Measurements from ENCODE around the gene TASP1. TPM values are rescaled to one million over a fixed set of nuclear protein-coding genes. Genes with fewer than 3 reads are reported as not detected.

Gene TASP1
- polyA plus RNA-seq, 1 donor from 2014 or later, result 20.2 TPM

DNA sequence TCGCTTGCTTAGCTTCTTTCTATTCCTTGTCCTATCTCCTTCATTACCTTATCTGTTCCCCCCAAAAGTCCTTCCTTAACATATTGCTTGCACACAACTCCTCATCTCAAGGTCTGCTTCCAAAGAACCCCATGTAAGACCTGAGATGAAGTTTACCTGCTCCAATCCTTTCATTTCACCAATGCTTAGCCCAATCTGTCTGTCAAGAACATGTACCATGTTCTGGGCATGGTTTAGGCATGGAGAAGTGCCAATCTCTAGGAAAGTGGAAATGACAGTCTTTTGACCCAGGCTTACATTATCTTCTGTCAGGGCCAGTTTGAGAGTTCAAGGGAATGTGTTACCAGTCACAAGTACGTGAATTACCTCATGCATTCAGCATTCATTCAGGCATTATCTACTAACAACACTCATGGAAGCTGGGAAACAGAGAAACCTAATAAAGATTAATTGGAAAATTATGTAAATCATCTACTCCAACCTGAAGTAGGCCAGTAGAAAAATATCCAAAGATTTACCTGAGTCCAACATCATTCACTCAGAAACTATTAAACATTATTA, 15.8 kb upstream of the TASP1 start:
- Histone ChIP-seq H3K9me3 (ENCODE audit: low read length) (no peaks in the 10 kb centered on the region), H3K27ac (ENCODE audit: low read length) (no peak overlapping the region), H3K79me2 (replicated peaks; ENCODE audit: insufficient read depth, low read length) (no peaks in the 10 kb centered on the region), H2AFZ (ENCODE audit: low read depth, low read length) (no peak overlapping the region), H3K9me2 (ENCODE audit: insufficient read depth, low read length) (no peaks in the 10 kb centered on the region), H3K9ac (ENCODE audit: low read length) (no peak overlapping the region), H4K20me1 (ENCODE audit: insufficient read depth) (no peaks in the 10 kb centered on the region), H3K4me2 (ENCODE audit: low read length) (no peak overlapping the region), H3K36me3 (ENCODE audit: insufficient read depth, low read length) (no peaks in the 10 kb centered on the region), H3F3A (ENCODE audit: insufficient read depth, low read length, poor library complexity, severe bottlenecking) (no peaks in the 10 kb centered on the region), H3K27me3 (ENCODE audit: insufficient read depth, low read depth, low read length) (no peaks in the 10 kb centered on the region), H3K4me3 (ENCODE audit: low read length) (no peak overlapping the region)
- TF ChIP-seq, protein P1, sequence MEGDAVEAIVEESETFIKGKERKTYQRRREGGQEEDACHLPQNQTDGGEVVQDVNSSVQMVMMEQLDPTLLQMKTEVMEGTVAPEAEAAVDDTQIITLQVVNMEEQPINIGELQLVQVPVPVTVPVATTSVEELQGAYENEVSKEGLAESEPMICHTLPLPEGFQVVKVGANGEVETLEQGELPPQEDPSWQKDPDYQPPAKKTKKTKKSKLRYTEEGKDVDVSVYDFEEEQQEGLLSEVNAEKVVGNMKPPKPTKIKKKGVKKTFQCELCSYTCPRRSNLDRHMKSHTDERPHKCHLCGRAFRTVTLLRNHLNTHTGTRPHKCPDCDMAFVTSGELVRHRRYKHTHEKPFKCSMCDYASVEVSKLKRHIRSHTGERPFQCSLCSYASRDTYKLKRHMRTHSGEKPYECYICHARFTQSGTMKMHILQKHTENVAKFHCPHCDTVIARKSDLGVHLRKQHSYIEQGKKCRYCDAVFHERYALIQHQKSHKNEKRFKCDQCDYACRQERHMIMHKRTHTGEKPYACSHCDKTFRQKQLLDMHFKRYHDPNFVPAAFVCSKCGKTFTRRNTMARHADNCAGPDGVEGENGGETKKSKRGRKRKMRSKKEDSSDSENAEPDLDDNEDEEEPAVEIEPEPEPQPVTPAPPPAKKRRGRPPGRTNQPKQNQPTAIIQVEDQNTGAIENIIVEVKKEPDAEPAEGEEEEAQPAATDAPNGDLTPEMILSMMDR (IDR thresholded peaks at IDR 0.05; ENCODE audit: poor library complexity, severe bottlenecking), result no peak
- TF ChIP-seq TAF1 (IDR thresholded peaks at IDR 0.05; ENCODE audit: low read depth) (no peak), RAD21 (conservative IDR thresholded peaks at IDR 0.05) (no peak), EZH2 (IDR thresholded peaks at IDR 0.05; ENCODE audit: borderline replicate concordance, insufficient read depth, low read length, poor library complexity, severe bottlenecking) (no peak), EP300 (conservative IDR thresholded peaks at IDR 0.05; ENCODE audit: poor library complexity, severe bottlenecking) (no peak), SMC3 (conservative IDR thresholded peaks at IDR 0.05; ENCODE audit: poor library complexity) (no peak), MXI1 (conservative IDR thresholded peaks at IDR 0.05; ENCODE audit: poor library complexity, severe bottlenecking) (no peak), POLR2AphosphoS5 (IDR thresholded peaks at IDR 0.05) (no peak)
- TF ChIP-seq, protein P2, sequence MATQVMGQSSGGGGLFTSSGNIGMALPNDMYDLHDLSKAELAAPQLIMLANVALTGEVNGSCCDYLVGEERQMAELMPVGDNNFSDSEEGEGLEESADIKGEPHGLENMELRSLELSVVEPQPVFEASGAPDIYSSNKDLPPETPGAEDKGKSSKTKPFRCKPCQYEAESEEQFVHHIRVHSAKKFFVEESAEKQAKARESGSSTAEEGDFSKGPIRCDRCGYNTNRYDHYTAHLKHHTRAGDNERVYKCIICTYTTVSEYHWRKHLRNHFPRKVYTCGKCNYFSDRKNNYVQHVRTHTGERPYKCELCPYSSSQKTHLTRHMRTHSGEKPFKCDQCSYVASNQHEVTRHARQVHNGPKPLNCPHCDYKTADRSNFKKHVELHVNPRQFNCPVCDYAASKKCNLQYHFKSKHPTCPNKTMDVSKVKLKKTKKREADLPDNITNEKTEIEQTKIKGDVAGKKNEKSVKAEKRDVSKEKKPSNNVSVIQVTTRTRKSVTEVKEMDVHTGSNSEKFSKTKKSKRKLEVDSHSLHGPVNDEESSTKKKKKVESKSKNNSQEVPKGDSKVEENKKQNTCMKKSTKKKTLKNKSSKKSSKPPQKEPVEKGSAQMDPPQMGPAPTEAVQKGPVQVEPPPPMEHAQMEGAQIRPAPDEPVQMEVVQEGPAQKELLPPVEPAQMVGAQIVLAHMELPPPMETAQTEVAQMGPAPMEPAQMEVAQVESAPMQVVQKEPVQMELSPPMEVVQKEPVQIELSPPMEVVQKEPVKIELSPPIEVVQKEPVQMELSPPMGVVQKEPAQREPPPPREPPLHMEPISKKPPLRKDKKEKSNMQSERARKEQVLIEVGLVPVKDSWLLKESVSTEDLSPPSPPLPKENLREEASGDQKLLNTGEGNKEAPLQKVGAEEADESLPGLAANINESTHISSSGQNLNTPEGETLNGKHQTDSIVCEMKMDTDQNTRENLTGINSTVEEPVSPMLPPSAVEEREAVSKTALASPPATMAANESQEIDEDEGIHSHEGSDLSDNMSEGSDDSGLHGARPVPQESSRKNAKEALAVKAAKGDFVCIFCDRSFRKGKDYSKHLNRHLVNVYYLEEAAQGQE (IDR thresholded peaks at IDR 0.05; ENCODE audit: borderline replicate concordance), result no peak

DNA sequence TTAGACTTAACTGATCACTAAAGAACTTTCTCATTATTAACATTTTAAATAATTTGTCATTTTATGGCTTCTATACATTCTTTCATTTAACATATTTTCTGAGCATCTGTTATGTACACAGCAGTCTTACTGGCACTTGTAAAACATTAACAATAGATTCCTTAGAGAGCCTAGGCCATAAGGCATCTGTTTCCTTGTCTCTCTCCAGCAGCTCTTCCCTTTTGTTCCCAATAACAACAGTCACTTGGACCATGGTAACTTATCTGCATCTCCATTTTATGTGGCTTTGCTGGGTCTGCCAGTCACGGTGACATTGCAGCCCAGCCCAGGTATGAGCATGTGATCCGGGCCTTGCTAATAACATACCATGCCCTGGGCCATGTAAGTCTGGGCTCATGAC, 11.7 kb upstream of the TASP1 start:
- H3K27me3 ChIP-seq (ENCODE audit: insufficient read depth, low read depth, low read length), result no peaks in the 10 kb centered on the region
- H3K36me3 ChIP-seq (ENCODE audit: insufficient read depth, low read length), result no peaks in the 10 kb centered on the region
- no peaks in the 10 kb centered on the region for H3K79me2 ChIP-seq (replicated peaks; ENCODE audit: insufficient read depth, low read length)
- no peaks in the 10 kb centered on the region for H3K9me3 ChIP-seq (ENCODE audit: low read length)
- no peaks in the 10 kb centered on the region for H3F3A ChIP-seq (ENCODE audit: insufficient read depth, low read length, poor library complexity, severe bottlenecking)
- H3K27ac ChIP-seq (ENCODE audit: low read length), result no peak overlapping the region
- no peak overlapping the region for H3K4me3 ChIP-seq (ENCODE audit: low read length)
- no peaks in the 10 kb centered on the region for H3K9me2 ChIP-seq (ENCODE audit: insufficient read depth, low read length)
- no peak for TF ChIP-seq RAD21 (conservative IDR thresholded peaks at IDR 0.05)
- TF ChIP-seq EZH2 (IDR thresholded peaks at IDR 0.05; ENCODE audit: borderline replicate concordance, insufficient read depth, low read length, poor library complexity, severe bottlenecking), result no peak
- no peak for TF ChIP-seq SMC3 (conservative IDR thresholded peaks at IDR 0.05; ENCODE audit: poor library complexity)
- TF ChIP-seq, protein P2 (IDR thresholded peaks at IDR 0.05; ENCODE audit: borderline replicate concordance), result no peak
- no peak for TF ChIP-seq POLR2AphosphoS5 (IDR thresholded peaks at IDR 0.05)
- TF ChIP-seq, protein P1 (IDR thresholded peaks at IDR 0.05; ENCODE audit: poor library complexity, severe bottlenecking), result no peak
- no peak for TF ChIP-seq TAF1 (IDR thresholded peaks at IDR 0.05; ENCODE audit: low read depth)
- no peaks in the 10 kb centered on the region for H4K20me1 ChIP-seq (ENCODE audit: insufficient read depth)
- no peak overlapping the region for H2AFZ ChIP-seq (ENCODE audit: low read depth, low read length)
- no peak overlapping the region for H3K4me2 ChIP-seq (ENCODE audit: low read length)
- no peak overlapping the region for H3K9ac ChIP-seq (ENCODE audit: low read length)

All from neural cell (in vitro differentiated cells).